T follicular helper cell (primary cell): ENCODE data around the gene PSMG3.
"Not testable (repeated sequence)": the region's sequence is repeated elsewhere in the genome, so short reads cannot be mapped to it uniquely, and the experiment has no call there.

Source experiments
- DNase-seq: peaks from one replicate; pipeline ENCODE4 v3.0.0-alpha.2; 2020; ENCODE audit warnings: low read depth

Gene PSMG3

GRCh38 chr7:1533547-1534329, 36.1 kb downstream of the PSMG3 start:
- no peak for DNase-seq

- no peak for DNase-seq
Measured at GRCh38 chr7:1533255-1533546, 36.6 kb downstream of the PSMG3 start.

GRCh38 chr7:1532456-1533254, 37.2 kb downstream of the PSMG3 start:
- DNase-seq, result peak; percentile 51

- no peak for DNase-seq
Measured at GRCh38 chr7:1531979-1532455, 37.8 kb downstream of the PSMG3 start.

- DNase-seq, result peak; percentile 31
Measured at GRCh38 chr7:1531263-1531978, 38.4 kb downstream of the PSMG3 start.

- DNase-seq, result peak; percentile 42
Measured at GRCh38 chr7:1530946-1531262, 38.9 kb downstream of the PSMG3 start.

- DNase-seq, result no peak
Measured at GRCh38 chr7:1529383-1530116, 40.3 kb downstream of the PSMG3 start.

- no peak for DNase-seq
Measured at GRCh38 chr7:1526271-1526754, 43.5 kb downstream of the PSMG3 start.

- no peak for DNase-seq
Measured at GRCh38 chr7:1525409-1525808, 44.4 kb downstream of the PSMG3 start.

GRCh38 chr7:1523844-1524243, 46.0 kb downstream of the PSMG3 start:
- no peak for DNase-seq

GRCh38 chr7:1523208-1523607, 46.6 kb downstream of the PSMG3 start:
- no peak for DNase-seq

- DNase-seq, result no peak
Measured at GRCh38 chr7:1521456-1521855, 48.4 kb downstream of the PSMG3 start.

- no peak for DNase-seq
Measured at GRCh38 chr7:1520539-1521234, 49.1 kb downstream of the PSMG3 start.

- DNase-seq, result not testable (repeated sequence)
Measured at GRCh38 chr7:1519322-1519922, 50.4 kb downstream of the PSMG3 start.
